DND-41 (cell line): Measurements from ENCODE around the gene PPP1R16B.
A peak's percentile ranks its signal among the peaks of the same experiment; 100 is the strongest.

ENCODE experiments used
- EZH2 ChIP-seq: IDR thresholded peaks from 3 replicates; pipeline ENCODE4 v1.6.1; 2012; ENCODE audit warnings: borderline replicate concordance, low read depth, mild to moderate bottlenecking, moderate library complexity, low read length, inconsistent platforms; ENCODE audit not compliant: severe bottlenecking
- TF ChIP-seq, protein P1 (sequence below): IDR thresholded peaks from 2 replicates; pipeline ENCODE4 v1.5.1; 2012; ENCODE audit warnings: borderline replicate concordance, low read length, moderate library complexity, mild to moderate bottlenecking; ENCODE audit not compliant: poor library complexity, severe bottlenecking; ENCODE audit errors: extremely low read depth

DNA sequence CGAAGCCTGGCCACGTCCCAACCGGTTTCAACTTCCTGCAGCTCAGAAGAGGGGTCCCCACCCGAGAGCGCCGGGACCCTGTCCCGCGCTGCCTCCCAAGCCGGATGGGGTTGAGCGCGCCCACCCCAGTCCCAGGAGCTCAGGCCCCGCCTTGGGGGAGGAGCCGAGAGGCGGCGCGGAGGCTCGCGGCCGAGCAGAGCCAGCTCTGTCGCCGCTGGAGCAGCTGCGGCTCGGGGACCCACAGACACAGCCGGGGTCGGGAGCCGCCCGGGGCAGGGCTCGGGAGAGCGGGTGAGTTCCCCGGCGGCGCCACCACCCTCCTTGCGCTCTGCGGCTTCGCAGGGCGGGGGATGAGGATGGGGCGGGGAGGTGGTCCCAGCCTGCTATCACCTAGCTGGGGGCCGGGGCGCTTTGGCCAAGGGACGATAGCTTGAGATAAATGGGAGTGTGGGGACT is at the start of gene PPP1R16B:
- TF ChIP-seq, protein P1, sequence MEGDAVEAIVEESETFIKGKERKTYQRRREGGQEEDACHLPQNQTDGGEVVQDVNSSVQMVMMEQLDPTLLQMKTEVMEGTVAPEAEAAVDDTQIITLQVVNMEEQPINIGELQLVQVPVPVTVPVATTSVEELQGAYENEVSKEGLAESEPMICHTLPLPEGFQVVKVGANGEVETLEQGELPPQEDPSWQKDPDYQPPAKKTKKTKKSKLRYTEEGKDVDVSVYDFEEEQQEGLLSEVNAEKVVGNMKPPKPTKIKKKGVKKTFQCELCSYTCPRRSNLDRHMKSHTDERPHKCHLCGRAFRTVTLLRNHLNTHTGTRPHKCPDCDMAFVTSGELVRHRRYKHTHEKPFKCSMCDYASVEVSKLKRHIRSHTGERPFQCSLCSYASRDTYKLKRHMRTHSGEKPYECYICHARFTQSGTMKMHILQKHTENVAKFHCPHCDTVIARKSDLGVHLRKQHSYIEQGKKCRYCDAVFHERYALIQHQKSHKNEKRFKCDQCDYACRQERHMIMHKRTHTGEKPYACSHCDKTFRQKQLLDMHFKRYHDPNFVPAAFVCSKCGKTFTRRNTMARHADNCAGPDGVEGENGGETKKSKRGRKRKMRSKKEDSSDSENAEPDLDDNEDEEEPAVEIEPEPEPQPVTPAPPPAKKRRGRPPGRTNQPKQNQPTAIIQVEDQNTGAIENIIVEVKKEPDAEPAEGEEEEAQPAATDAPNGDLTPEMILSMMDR = no peak
- TF ChIP-seq EZH2 = peak; percentile 48
